Transverse colon (tissue), 4 donors: Measurements from ENCODE around the gene CYP46A1. TPM values are rescaled to one million over a fixed set of nuclear protein-coding genes. Genes with fewer than 3 reads are reported as not detected.
A peak's percentile ranks its signal among the peaks of the same experiment; 100 is the strongest.

Experiments
- DNase-seq: peaks from one replicate; pipeline ENCODE4 v3.0.0-alpha.2; 2019
- H3K27ac ChIP-seq, 4 donors: fragments of 200-600 bp; sonication (generic); 2 replicates each; pipeline ENCODE4 v1.5.1; 2016 to 2018; ENCODE audit warnings: inconsistent platforms in 4 of 4
- H3K27me3 ChIP-seq: fragments of 200-600 bp; sonication (generic); 2 replicates; pipeline ENCODE4 v1.5.1; 2017; ENCODE audit warnings: inconsistent platforms
- H3K36me3 ChIP-seq, 4 donors: fragments of 200-600 bp; sonication (generic); 2 replicates each; pipeline ENCODE4 v1.5.1; 2017 to 2019; ENCODE audit warnings: inconsistent platforms in 4 of 4
- H3K4me1 ChIP-seq, 4 donors: fragments of 200-600 bp; sonication (generic); 2 replicates each; pipeline ENCODE4 v1.5.1; 2017 to 2020; ENCODE audit warnings: inconsistent platforms in 4 of 4
- H3K4me3 ChIP-seq, 4 donors: fragments of 200-600 bp; sonication (generic); 1 replicate in 1 of 4; 2 replicates in 3 of 4; pipeline versions ENCODE4 v1.5.1 to v1.6.1; 2017 to 2019; ENCODE audit warnings: inconsistent platforms in 4 of 4
- H3K9me3 ChIP-seq, 2 donors: fragments of 200-600 bp; sonication (generic); 2 replicates each; pipeline ENCODE4 v1.5.1; 2017 to 2019; ENCODE audit warnings: inconsistent platforms in 2 of 2
- CTCF ChIP-seq, 5 experiments: fragments of 200-600 bp in 3 of 5; fragments of 450-650 bp in 2 of 5; sonication (generic) in 3 of 5; IDR thresholded peaks; 1 replicate in 2 of 5; 2 replicates in 3 of 5; pipeline ENCODE4 v1.5.1; 2016 to 2017; ENCODE audit warnings: antibody characterized with exemption in 5 of 5, inconsistent platforms in 3 of 5, mild to moderate bottlenecking in 2 of 5, moderate library complexity in 1 of 5
- EP300 ChIP-seq: sonication (generic); formaldehyde crosslinking; IDR thresholded peaks from one replicate; pipeline ENCODE4 v1.6.1; 2017; ENCODE audit warnings: antibody characterized with exemption, low read depth
- POLR2A ChIP-seq: fragments of 450-650 bp; IDR thresholded peaks from one replicate; pipeline ENCODE4 v1.6.1; 2016; ENCODE audit warnings: antibody characterized with exemption, mild to moderate bottlenecking, moderate library complexity
- POLR2AphosphoS5 ChIP-seq, 3 donors: sonication (generic); formaldehyde crosslinking; IDR thresholded peaks; one replicate each; pipeline ENCODE4 v1.6.1; 2016; ENCODE audit warnings: antibody characterized with exemption in 3 of 3
- WGBS, 2 donors: methylation state at CpG; one replicate each; pipeline ENCODE4 v1.1.5; 2018; ENCODE audit warnings: low coverage in 1 of 2; 5-methylcytosine and 5-hydroxymethylcytosine counted together
- in situ Hi-C, 4 donors: fragments of 200-750 bp; cut with MboI; loops; one replicate each; pipeline versions ENCODE4 v1.15.0 to v1.15.1; 2017; ENCODE audit warnings: low sequenced_read_pairs in 3 of 4, low pct_ligation_motif_present in 1 of 4, low pct_unique_long_range_greater_than_20kb in 1 of 4
- intact Hi-C: fragments of 100-400 bp; cut with DNase I; formaldehyde crosslinking; loops from one replicate; pipeline ENCODE4 v1.15.1; 2023; ENCODE audit warnings: low total_unique reads
- total RNA-seq, 4 donors: library from RNA; depleted of rRNA; stranded (reverse); fragments of >200 nt; gene quantifications; one replicate each; pipeline ENCODE4 v1.1.0, GENCODE V29; 2016

CYP46A1 gene
- total RNA-seq, 4 donors from 2014 or later = 0.27 to 0.75 (median 0.52) TPM

- no peaks in the 10 kb centered on the region for H3K36me3 ChIP-seq
- H3K4me1 ChIP-seq = peaks cover 0 to 15% (median 6%) of the 10 kb centered on the region in 4 donors
- H3K9me3 ChIP-seq = no peaks in the 10 kb centered on the region
- peak within 1 kb of the TSS in 1 of 4 donors; percentile 23 for H3K27ac ChIP-seq
- in situ Hi-C loops = no loop called here
- peak within 1 kb of the TSS; percentile 39 to 47 (median 44) for H3K4me3 ChIP-seq
- WGBS, 2 donors = 13% methylated on average over 61 of the region's 91 CpGs; no CpG with 5 or more reads in 1 of the 2 donors
- intact Hi-C loops = no loop called here
- TF ChIP-seq POLR2AphosphoS5 (IDR thresholded peaks at IDR 0.05) (no peak), POLR2A (no peak), EP300 (no peak), CTCF (IDR thresholded peaks at IDR 0.05) (no peak)
- no peak for DNase-seq
- H3K27me3 ChIP-seq = peaks cover 26% of the 10 kb centered on the region
These were observed 39.2 kb upstream of the CYP46A1 start, which contains the start of gene HHIPL1 for GRCh38 chr14:99644723-99645544. Gene HHIPL1 (plus strand): TSS chr14:99645129. CDS start chr14:99645208, 79 bp downstream.

- TF ChIP-seq POLR2A (no peak), CTCF (IDR thresholded peaks at IDR 0.05) (no peak), POLR2AphosphoS5 (IDR thresholded peaks at IDR 0.05) (no peak), EP300 (no peak)
- intact Hi-C loops (no loop called here), in situ Hi-C loops (no loop called here)
- DNase-seq = no peak
- Histone ChIP-seq H3K27ac (no peak overlapping the region), H3K4me3 (peak overlapping the region in 3 of 4 donors; percentile 39 to 47 (median 44)), H3K36me3 (no peaks in the 10 kb centered on the region), H3K9me3 (no peaks in the 10 kb centered on the region), H3K27me3 (peaks cover 26% of the 10 kb centered on the region), H3K4me1 (peaks cover 0 to 15% (median 6%) of the 10 kb centered on the region in 4 donors)
- WGBS, 2 donors = 63% methylated on average over 24 of the region's 32 CpGs; no CpG with 5 or more reads in 1 of the 2 donors
These were observed 38.3 kb upstream of the CYP46A1 start for GRCh38 chr14:99645545-99646505.

DNA sequence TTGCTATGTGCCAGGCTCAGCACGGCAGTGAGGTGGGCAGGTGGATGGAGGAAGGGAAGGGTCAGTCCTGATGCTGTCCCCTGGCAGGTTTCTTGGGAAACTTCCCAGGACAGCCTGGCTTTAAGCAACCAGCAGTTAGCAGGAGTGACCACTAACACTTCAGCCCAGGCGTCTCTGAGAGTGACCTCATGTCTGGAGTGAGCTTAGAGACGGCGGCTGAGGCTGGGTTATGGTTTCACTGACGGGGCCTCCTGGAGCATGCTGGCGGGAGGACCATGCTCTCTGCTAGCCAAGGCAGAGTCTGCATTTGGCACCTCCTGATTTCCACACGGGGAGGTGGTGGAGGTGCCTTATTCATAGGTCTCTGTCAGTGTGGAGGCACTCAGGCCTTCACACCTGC lies 36.7 kb upstream of the CYP46A1 start:
- Histone ChIP-seq H3K27ac (no peak overlapping the region), H3K36me3 (no peaks in the 10 kb centered on the region), H3K27me3 (peaks cover 26% of the 10 kb centered on the region), H3K4me1 (peaks cover 0 to 15% (median 6%) of the 10 kb centered on the region in 4 donors), H3K9me3 (no peaks in the 10 kb centered on the region), H3K4me3 (no peak overlapping the region)
- in situ Hi-C loops (no loop called here), intact Hi-C loops (no loop called here)
- DNase-seq = no peak
- TF ChIP-seq POLR2AphosphoS5 (IDR thresholded peaks at IDR 0.05) = no peak
- TF ChIP-seq POLR2A = no peak
- TF ChIP-seq EP300 = no peak
- no peak for TF ChIP-seq CTCF (IDR thresholded peaks at IDR 0.05)
- 80% methylated on average over 7 of the region's 7 CpGs; no CpG with 5 or more reads in 1 of the 2 donors for WGBS, 2 donors
